Mesenchymal stem cell (in vitro differentiated cells and primary cell): ENCODE results near the gene NHERF1.
A peak's percentile ranks its signal among the peaks of the same experiment; 100 is the strongest.

Experiments
- DNase-seq: peaks from one replicate; pipeline ENCODE4 v3.0.0-alpha.2; 2013
- H2AFZ ChIP-seq: one replicate; pipeline ENCODE4 v1.6.1; 2013; ENCODE audit warnings: low read depth, mild to moderate bottlenecking, control low read depth, inconsistent platforms, low read length, moderate library complexity
- H2AK5ac ChIP-seq: 2 replicates; pipeline ENCODE4 v1.6.1; 2013; ENCODE audit warnings: low read length, moderate library complexity, mild to moderate bottlenecking, inconsistent platforms; ENCODE audit not compliant: severe bottlenecking
- H2BK120ac ChIP-seq: one replicate; pipeline ENCODE4 v1.6.1; 2013; ENCODE audit warnings: low read depth, mild to moderate bottlenecking, inconsistent platforms, low read length, moderate library complexity
- H2BK12ac ChIP-seq, 2 experiments: one replicate each; pipeline ENCODE4 v1.6.1; 2013; ENCODE audit warnings: inconsistent platforms in 2 of 2, low read length in 2 of 2, mild to moderate bottlenecking in 2 of 2, moderate library complexity in 2 of 2, control low read depth in 1 of 2
- H2BK15ac ChIP-seq: one replicate; pipeline ENCODE4 v1.6.1; 2013; ENCODE audit warnings: mild to moderate bottlenecking, low read depth, inconsistent platforms; ENCODE audit not compliant: poor library complexity, severe bottlenecking
- H2BK5ac ChIP-seq: 2 replicates; pipeline ENCODE4 v1.6.1; 2013; ENCODE audit warnings: low read depth, mild to moderate bottlenecking, low read length, control low read depth, inconsistent platforms; ENCODE audit not compliant: poor library complexity, severe bottlenecking
- H3K14ac ChIP-seq, 2 experiments: one replicate each; pipeline ENCODE4 v1.6.1; 2013; ENCODE audit warnings: inconsistent platforms in 2 of 2, low read length in 2 of 2, control low read depth in 1 of 2, mild to moderate bottlenecking in 1 of 2, moderate library complexity in 1 of 2
- H3K18ac ChIP-seq, 2 experiments: one replicate each; pipeline ENCODE4 v1.6.1; 2013; ENCODE audit warnings: inconsistent platforms in 2 of 2, low read length in 2 of 2, control low read depth in 1 of 2, low read depth in 1 of 2, mild to moderate bottlenecking in 1 of 2
- H3K23ac ChIP-seq, 2 experiments: one replicate each; pipeline ENCODE4 v1.6.1; 2013; ENCODE audit warnings: inconsistent platforms in 2 of 2, low read length in 2 of 2, mild to moderate bottlenecking in 2 of 2, moderate library complexity in 2 of 2, control low read depth in 1 of 2
- H3K27ac ChIP-seq: 2 replicates; pipeline ENCODE4 v1.5.1; 2013; ENCODE audit warnings: mild to moderate bottlenecking, moderate library complexity, low read length, control low read depth, inconsistent platforms; ENCODE audit not compliant: poor library complexity, severe bottlenecking
- H3K27me3 ChIP-seq, 2 experiments: 2 replicates each; pipeline versions ENCODE4 v1.6.1 to v1.7.0; 2013; ENCODE audit warnings: low read length in 2 of 2, mild to moderate bottlenecking in 2 of 2, moderate library complexity in 2 of 2, control low read depth in 1 of 2, inconsistent platforms in 1 of 2; ENCODE audit not compliant: control insufficient read depth in 1 of 2, insufficient read depth in 1 of 2
- H3K36me3 ChIP-seq, 2 experiments: 2 replicates each; pipeline versions ENCODE4 v1.6.1 to v1.7.0; 2013; ENCODE audit warnings: low read length in 2 of 2, control low read depth in 1 of 2, inconsistent platforms in 1 of 2, low read depth in 1 of 2, mild to moderate bottlenecking in 1 of 2; ENCODE audit not compliant: insufficient read depth in 2 of 2, control insufficient read depth in 1 of 2
- H3K4ac ChIP-seq, 2 experiments: one replicate each; pipeline ENCODE4 v1.6.1; 2013; ENCODE audit warnings: inconsistent platforms in 2 of 2, low read length in 2 of 2, mild to moderate bottlenecking in 2 of 2, moderate library complexity in 2 of 2, control low read depth in 1 of 2, low read depth in 1 of 2
- H3K4me1 ChIP-seq: 2 replicates; pipeline ENCODE4 v1.6.1; 2013; ENCODE audit warnings: low read depth, low read length, control low read depth; ENCODE audit not compliant: control insufficient read depth, insufficient read depth
- H3K4me2 ChIP-seq: 2 replicates; pipeline ENCODE4 v1.6.1; 2013; ENCODE audit warnings: low read length, mild to moderate bottlenecking, inconsistent platforms; ENCODE audit not compliant: poor library complexity, severe bottlenecking
- H3K4me3 ChIP-seq, 2 experiments: 2 replicates each; pipeline versions ENCODE4 v1.5.1 to v1.7.0; 2013; ENCODE audit warnings: low read length in 2 of 2, mild to moderate bottlenecking in 2 of 2, control low read depth in 1 of 2, low read depth in 1 of 2; ENCODE audit not compliant: insufficient read depth in 1 of 2
- H3K79me1 ChIP-seq: replicated peaks from 2 replicates; pipeline ENCODE4 v1.6.1; 2013; ENCODE audit warnings: mild to moderate bottlenecking, control low read depth, low read length, inconsistent platforms; ENCODE audit not compliant: poor library complexity, severe bottlenecking
- H3K9ac ChIP-seq: 2 replicates; pipeline ENCODE4 v1.7.0; 2013; ENCODE audit warnings: mild to moderate bottlenecking, low read length, moderate library complexity
- H3K9me3 ChIP-seq: 2 replicates; pipeline ENCODE4 v1.7.0; 2013; ENCODE audit warnings: mild to moderate bottlenecking, low read length; ENCODE audit not compliant: control insufficient read depth
- H4K8ac ChIP-seq: one replicate; pipeline ENCODE4 v1.6.1; 2013; ENCODE audit warnings: inconsistent platforms, mild to moderate bottlenecking, low read length, moderate library complexity
- H4K91ac ChIP-seq: one replicate; pipeline ENCODE4 v1.6.1; 2013; ENCODE audit warnings: mild to moderate bottlenecking, low read length, inconsistent platforms
- WGBS: methylation state at CpG from one replicate; pipeline ENCODE4 v1.1.7; 2013; ENCODE audit warnings: mixed read lengths; 5-methylcytosine and 5-hydroxymethylcytosine counted together

The NHERF1 gene

GRCh38 chr17:74759941-74760340 is 11.5 kb downstream of the NHERF1 start:
- H3K4me2 ChIP-seq, result no peak overlapping the region
- no peak overlapping the region for H2BK15ac ChIP-seq
- H2BK12ac ChIP-seq, result peak overlapping the region in 1 of 2 experiments; percentile 29
- peak overlapping the region in 1 of 2 experiments; percentile 76 for H3K18ac ChIP-seq
- peaks cover 0 to 21% of the 10 kb centered on the region in 2 experiments for H3K36me3 ChIP-seq
- no peaks in the 10 kb centered on the region for H3K9me3 ChIP-seq
- WGBS, result 82% methylated on average over 9 of the region's 10 CpGs
- H3K27ac ChIP-seq, result peak overlapping the region; percentile 11
- no peak overlapping the region for H4K8ac ChIP-seq
- peak overlapping the region; percentile 33 for H2BK5ac ChIP-seq
- no peak overlapping the region for H3K4me3 ChIP-seq
- H3K27me3 ChIP-seq, result no peaks in the 10 kb centered on the region
- H2AK5ac ChIP-seq, result peak overlapping the region; percentile 96
- H3K79me1 ChIP-seq, result peaks cover 58% of the 10 kb centered on the region
- peak overlapping the region in 1 of 2 experiments; percentile 92 for H3K14ac ChIP-seq
- H2AFZ ChIP-seq, result no peak overlapping the region
- no peak overlapping the region for H3K23ac ChIP-seq
- peak overlapping the region in 1 of 2 experiments; percentile 47 for H3K4ac ChIP-seq
- no peak overlapping the region for H2BK120ac ChIP-seq
- no peak for DNase-seq
- H4K91ac ChIP-seq, result no peak overlapping the region
- H3K4me1 ChIP-seq, result peaks cover 77% of the 10 kb centered on the region
- no peak overlapping the region for H3K9ac ChIP-seq

DNA sequence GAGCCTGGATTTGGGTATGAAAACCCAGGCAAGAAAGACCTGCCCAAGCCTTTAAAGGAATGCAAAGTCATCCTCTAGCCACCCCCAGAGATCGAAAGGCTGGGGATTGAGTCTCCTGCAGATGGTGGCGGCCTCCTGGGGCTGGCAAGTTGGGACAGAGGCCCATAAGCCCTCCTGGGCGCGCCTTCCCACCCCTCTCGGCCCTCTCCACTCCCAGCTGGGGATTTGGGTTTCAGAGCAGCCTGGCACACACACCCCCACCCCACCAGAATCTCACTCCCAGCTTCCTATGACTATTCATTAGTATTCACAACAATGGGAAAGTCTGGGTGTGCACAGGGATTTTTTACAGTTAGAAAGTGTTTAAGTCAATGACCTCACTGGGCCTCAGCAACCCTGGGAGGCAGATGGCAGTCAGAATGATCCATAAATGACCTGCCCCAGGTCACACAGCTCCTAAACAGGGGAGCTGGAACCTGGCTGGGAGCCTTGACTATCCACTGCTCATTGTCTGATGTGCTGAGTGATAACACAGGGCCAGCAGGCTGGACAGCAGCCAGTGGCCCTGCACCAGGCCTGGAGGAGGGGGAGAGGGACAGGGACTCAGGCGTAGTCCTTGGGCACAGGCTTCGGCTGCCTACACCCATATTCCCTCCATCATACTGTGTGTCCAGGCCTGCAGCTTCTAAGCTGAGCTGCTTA is 12.1 kb downstream of the NHERF1 start:
- Histone ChIP-seq H3K36me3 (peaks cover 0 to 17% of the 10 kb centered on the region in 2 experiments), H2AFZ (no peak overlapping the region), H2BK15ac (no peak overlapping the region), H3K4me1 (peaks cover 75% of the 10 kb centered on the region), H3K27ac (peak overlapping the region; percentile 11), H2BK12ac (peak overlapping the region in 1 of 2 experiments; percentile 51), H3K79me1 (peaks cover 53% of the 10 kb centered on the region), H3K27me3 (no peaks in the 10 kb centered on the region), H2AK5ac (peak overlapping the region; percentile 31), H3K9me3 (no peaks in the 10 kb centered on the region), H2BK5ac (no peak overlapping the region), H4K8ac (no peak overlapping the region), H2BK120ac (no peak overlapping the region), H3K14ac (peak overlapping the region in 1 of 2 experiments; percentile 91), H3K9ac (no peak overlapping the region), H3K4me2 (no peak overlapping the region), H3K23ac (no peak overlapping the region), H3K4ac (peak overlapping the region in 1 of 2 experiments; percentile 54), H4K91ac (no peak overlapping the region), H3K18ac (peak overlapping the region in 1 of 2 experiments; percentile 79), H3K4me3 (no peak overlapping the region)
- 71% methylated on average over 7 of the region's 7 CpGs for WGBS
- no peak for DNase-seq

DNA sequence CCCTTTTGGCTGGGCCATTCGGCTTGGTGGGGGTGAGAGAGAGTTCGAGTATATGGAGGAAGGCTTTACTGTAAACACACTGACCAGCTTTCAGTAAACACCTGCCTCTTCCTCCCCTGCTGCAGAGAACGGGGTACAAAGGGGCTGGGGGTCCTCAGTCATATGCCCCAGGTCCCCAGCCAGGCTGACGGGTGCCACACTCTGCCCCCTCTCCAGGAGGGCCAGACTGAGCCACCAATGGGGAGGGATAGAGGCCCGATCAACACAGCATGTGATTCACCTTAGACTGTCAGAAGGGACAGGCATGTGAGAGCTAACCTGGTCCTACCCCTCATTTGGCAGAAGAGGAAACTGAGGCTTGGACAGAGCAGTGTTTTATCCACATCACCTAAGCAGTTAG is 13.0 kb downstream of the NHERF1 start:
- no peaks in the 10 kb centered on the region for H3K9me3 ChIP-seq
- H3K4me1 ChIP-seq, result peaks cover 74% of the 10 kb centered on the region
- no peak for DNase-seq
- no peak overlapping the region for H3K14ac ChIP-seq
- H3K27me3 ChIP-seq, result no peaks in the 10 kb centered on the region
- H2AK5ac ChIP-seq, result peak overlapping the region; percentile 61
- no peak overlapping the region for H2BK5ac ChIP-seq
- H3K4me3 ChIP-seq, result no peak overlapping the region
- peaks cover 0 to 16% of the 10 kb centered on the region in 2 experiments for H3K36me3 ChIP-seq
- no peak overlapping the region for H3K4me2 ChIP-seq
- WGBS, result 87% methylated on average over 4 of the region's 5 CpGs
- no peak overlapping the region for H3K27ac ChIP-seq
- no peak overlapping the region for H3K23ac ChIP-seq
- H2AFZ ChIP-seq, result no peak overlapping the region
- no peak overlapping the region for H3K4ac ChIP-seq
- H2BK12ac ChIP-seq, result peak overlapping the region in 1 of 2 experiments; percentile 43
- H2BK120ac ChIP-seq, result no peak overlapping the region
- no peak overlapping the region for H4K8ac ChIP-seq
- H3K79me1 ChIP-seq, result peaks cover 56% of the 10 kb centered on the region
- no peak overlapping the region for H3K18ac ChIP-seq
- H4K91ac ChIP-seq, result peak overlapping the region; percentile 35
- no peak overlapping the region for H3K9ac ChIP-seq
- H2BK15ac ChIP-seq, result no peak overlapping the region

GRCh38 chr17:74761931-74762330 is 13.5 kb downstream of the NHERF1 start:
- peak overlapping the region in 1 of 2 experiments; percentile 34 for H3K18ac ChIP-seq
- H3K23ac ChIP-seq, result no peak overlapping the region
- no peak overlapping the region for H3K4ac ChIP-seq
- no peak overlapping the region for H3K9ac ChIP-seq
- H3K4me1 ChIP-seq, result peaks cover 72% of the 10 kb centered on the region
- H3K9me3 ChIP-seq, result no peaks in the 10 kb centered on the region
- H3K4me3 ChIP-seq, result no peak overlapping the region
- H3K4me2 ChIP-seq, result no peak overlapping the region
- H4K8ac ChIP-seq, result no peak overlapping the region
- no peak overlapping the region for H2BK5ac ChIP-seq
- H2BK15ac ChIP-seq, result no peak overlapping the region
- 97% methylated on average over 9 of the region's 11 CpGs for WGBS
- peaks cover 0 to 19% of the 10 kb centered on the region in 2 experiments for H3K36me3 ChIP-seq
- H2BK120ac ChIP-seq, result no peak overlapping the region
- H3K79me1 ChIP-seq, result peaks cover 57% of the 10 kb centered on the region
- no peak overlapping the region for H4K91ac ChIP-seq
- H3K27ac ChIP-seq, result no peak overlapping the region
- peak overlapping the region; percentile 61 for H2AK5ac ChIP-seq
- H3K14ac ChIP-seq, result no peak overlapping the region
- H2AFZ ChIP-seq, result no peak overlapping the region
- H3K27me3 ChIP-seq, result no peaks in the 10 kb centered on the region
- no peak for DNase-seq
- no peak overlapping the region for H2BK12ac ChIP-seq
